Measurements from ENCODE around the gene FARP1. TPM values are rescaled to one million over a fixed set of nuclear protein-coding genes. Genes with fewer than 3 reads are reported as not detected.
A peak's percentile ranks its signal among the peaks of the same experiment; 100 is the strongest.

FARP1 gene
- total RNA-seq, 4 donors from 2014 or later, result 103 to 172 (median 129) TPM

GRCh38 chr13:98339684-98340425 is 197.0 kb downstream of the FARP1 start:
- WGBS, 2 donors, result 85 to 88% methylated on average over 8 of the region's 8 CpGs
- H3K4me3 ChIP-seq (replicated peaks in 1 of 3), result no peak overlapping the region
- intact Hi-C loops (cut with DNase I), result no loop called here

GRCh38 chr13:98342953-98343352 is 200.1 kb downstream of the FARP1 start:
- 91 to 95% methylated on average over 4 of the region's 4 CpGs for WGBS, 2 donors
- no peaks in the 10 kb centered on the region for H3K4me1 ChIP-seq
- H3K9me3 ChIP-seq, result no peaks in the 10 kb centered on the region
- no peak overlapping the region for H3K27ac ChIP-seq
- no peak for DNase-seq
- H3K4me3 ChIP-seq (replicated peaks in 1 of 3), result no peak overlapping the region
- H3K27me3 ChIP-seq, result no peaks in the 10 kb centered on the region
- no peak for TF ChIP-seq CTCF (IDR thresholded peaks at IDR 0.05)
- no peak for TF ChIP-seq POLR2A (IDR thresholded peaks at IDR 0.05)
- intact Hi-C loops (cut with DNase I), result no loop called here
- no peaks in the 10 kb centered on the region for H3K36me3 ChIP-seq

More at GRCh38 chr13:98339684-98340425, 197.0 kb downstream of the FARP1 start:
- DNase-seq, result no peak
- Histone ChIP-seq H3K9me3 (no peaks in the 10 kb centered on the region), H3K27me3 (no peaks in the 10 kb centered on the region), H3K27ac (no peak overlapping the region), H3K36me3 (no peaks in the 10 kb centered on the region), H3K4me1 (no peaks in the 10 kb centered on the region)
- no peak for TF ChIP-seq POLR2A (IDR thresholded peaks at IDR 0.05)
- TF ChIP-seq CTCF (IDR thresholded peaks at IDR 0.05), result no peak

- Histone ChIP-seq H3K4me3 (replicated peaks in 1 of 3) (no peak overlapping the region), H3K27me3 (no peaks in the 10 kb centered on the region), H3K36me3 (no peaks in the 10 kb centered on the region), H3K9me3 (no peaks in the 10 kb centered on the region), H3K4me1 (no peaks in the 10 kb centered on the region), H3K27ac (no peak overlapping the region)
- WGBS, 2 donors, result 80 to 82% methylated on average over 10 of the region's 10 CpGs
- intact Hi-C loops (cut with DNase I), result no loop called here
- DNase-seq, result no peak
- TF ChIP-seq POLR2A (IDR thresholded peaks at IDR 0.05) (no peak), CTCF (IDR thresholded peaks at IDR 0.05) (no peak)
These were observed 200.6 kb downstream of the FARP1 start for GRCh38 chr13:98343461-98343860.

GRCh38 chr13:98344392-98344791 is 201.5 kb downstream of the FARP1 start:
- no peak overlapping the region for H3K4me3 ChIP-seq (replicated peaks in 1 of 3)
- H3K36me3 ChIP-seq, result no peaks in the 10 kb centered on the region
- H3K27me3 ChIP-seq, result no peaks in the 10 kb centered on the region
- intact Hi-C loops (cut with DNase I), result no loop called here
- WGBS, 2 donors, result 93 to 95% methylated on average over 10 of the region's 10 CpGs
- H3K4me1 ChIP-seq, result no peaks in the 10 kb centered on the region
- TF ChIP-seq POLR2A (IDR thresholded peaks at IDR 0.05) (no peak), CTCF (IDR thresholded peaks at IDR 0.05) (no peak)
- H3K27ac ChIP-seq, result no peak overlapping the region
- DNase-seq, result no peak
- H3K9me3 ChIP-seq, result no peaks in the 10 kb centered on the region

GRCh38 chr13:98345107-98345935 is 202.4 kb downstream of the FARP1 start:
- intact Hi-C loops (cut with DNase I), result no loop called here
- Histone ChIP-seq H3K36me3 (no peaks in the 10 kb centered on the region), H3K27me3 (no peaks in the 10 kb centered on the region), H3K9me3 (no peaks in the 10 kb centered on the region), H3K4me3 (replicated peaks in 1 of 3) (no peak overlapping the region), H3K4me1 (no peaks in the 10 kb centered on the region), H3K27ac (no peak overlapping the region)
- WGBS, 2 donors, result 81 to 85% methylated on average over 12 of the region's 12 CpGs
- DNase-seq, result peak in 1 of 2 donors; percentile 21
- TF ChIP-seq POLR2A (IDR thresholded peaks at IDR 0.05), result no peak
- TF ChIP-seq CTCF (IDR thresholded peaks at IDR 0.05), result peak in 2 of 6 experiments; percentile 12 to 25
